ENCODE measurements around the gene SLC9A6.

DNA sequence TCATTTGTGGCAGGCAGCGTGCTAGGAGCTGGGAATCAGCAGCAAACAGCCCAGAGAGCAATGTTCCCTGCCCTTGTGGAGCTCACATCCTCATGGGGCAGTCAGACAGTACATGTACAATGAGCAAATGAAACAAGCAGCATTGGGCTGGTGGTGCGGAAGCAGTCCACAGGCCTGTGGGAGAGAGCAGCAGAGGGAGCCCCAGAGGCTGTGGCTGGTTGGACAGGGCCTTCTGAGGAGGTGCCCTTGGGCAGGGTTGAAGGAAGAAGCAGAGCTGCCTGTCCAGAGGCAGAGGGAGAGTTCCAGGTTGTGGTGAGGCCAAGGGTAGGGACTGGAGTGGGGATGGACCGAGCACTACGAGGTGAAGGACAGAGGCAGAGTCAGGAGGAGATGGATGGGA, 33.9 kb upstream of the SLC9A6 start:
- TF ChIP-seq POLR2A (IDR thresholded peaks at IDR 0.05; ENCODE audit: insufficient read depth in 1 of 2, low read depth in 2 of 2, low read length in 2 of 2) (no peak), MED1 (CRISPR knock-in tag; IDR thresholded peaks at IDR 0.05) (no peak), U2AF1 (optimal IDR thresholded peaks at IDR 0.05; ENCODE audit: low read depth, low read length) (no peak), FOSL2 (CRISPR knock-in tag; IDR thresholded peaks at IDR 0.05) (no peak), PRPF4 (IDR thresholded peaks at IDR 0.05; ENCODE audit: low read depth, low read length, poor library complexity, severe bottlenecking) (no peak), RFX5 (IDR thresholded peaks at IDR 0.05; ENCODE audit: low read depth, low read length) (no peak), HHEX (CRISPR knock-in tag; IDR thresholded peaks at IDR 0.05) (no peak), ETV6 (CRISPR knock-in tag; conservative IDR thresholded peaks at IDR 0.05) (no peak), MTF1 (CRISPR knock-in tag; IDR thresholded peaks at IDR 0.05) (no peak), ZBTB21 (CRISPR knock-in tag; IDR thresholded peaks at IDR 0.05) (no peak), ARID2 (CRISPR knock-in tag; IDR thresholded peaks at IDR 0.05; ENCODE audit: borderline replicate concordance) (no peak), GABPA (IDR thresholded peaks at IDR 0.05; ENCODE audit: low read depth, low read length) (no peak), GABPA (CRISPR knock-in tag; IDR thresholded peaks at IDR 0.05; ENCODE audit: low read depth) (no peak), EED (CRISPR knock-in tag; IDR thresholded peaks at IDR 0.05) (no peak)
- TF ChIP-seq, protein P1, sequence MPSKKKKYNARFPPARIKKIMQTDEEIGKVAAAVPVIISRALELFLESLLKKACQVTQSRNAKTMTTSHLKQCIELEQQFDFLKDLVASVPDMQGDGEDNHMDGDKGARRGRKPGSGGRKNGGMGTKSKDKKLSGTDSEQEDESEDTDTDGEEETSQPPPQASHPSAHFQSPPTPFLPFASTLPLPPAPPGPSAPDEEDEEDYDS (CRISPR knock-in tag; IDR thresholded peaks at IDR 0.05), result no peak
